Epithelial cell of esophagus (primary cell): ENCODE data around the gene TUBG2.
"Not testable (repeated sequence)": the region's sequence is repeated elsewhere in the genome, so short reads cannot be mapped to it uniquely, and the experiment has no call there.

Experiments used
- DNase-seq: peaks from one replicate; pipeline ENCODE4 v3.0.0; 2010; ENCODE audit warnings: low read depth
- H3K4me3 ChIP-seq: 2 replicates; pipeline ENCODE4 v1.5.1; 2011; ENCODE audit warnings: mild to moderate bottlenecking, low read length, control low read depth
- CTCF ChIP-seq: IDR thresholded peaks from 2 replicates; pipeline ENCODE4 v1.5.1; 2011; ENCODE audit warnings: low read depth, mild to moderate bottlenecking, low read length, control low read depth, inconsistent platforms; ENCODE audit not compliant: insufficient read depth; ENCODE audit errors: missing control alignments

Gene TUBG2

GRCh38 chr17:42623271-42623670, 35.8 kb upstream of the TUBG2 start:
- TF ChIP-seq CTCF = no peak
- H3K4me3 ChIP-seq = no peak overlapping the region
- no peak for DNase-seq

- H3K4me3 ChIP-seq = no peak overlapping the region
- TF ChIP-seq CTCF = peak; percentile 16
- DNase-seq = peak; percentile 85
Measured at GRCh38 chr17:42623732-42624596, 35.1 kb upstream of the TUBG2 start.

GRCh38 chr17:42627032-42627764, 31.9 kb upstream of the TUBG2 start:
- DNase-seq, H3K4me3 ChIP-seq: not testable (repeated sequence)

- H3K4me3 ChIP-seq = no peak overlapping the region
- DNase-seq = peak; percentile 97
- no peak for TF ChIP-seq CTCF
Measured at GRCh38 chr17:42629411-42630009, 29.6 kb upstream of the TUBG2 start.

GRCh38 chr17:42632949-42633444, 26.1 kb upstream of the TUBG2 start:
- peak; percentile 80 for DNase-seq
- TF ChIP-seq CTCF = no peak
- H3K4me3 ChIP-seq = no peak overlapping the region

GRCh38 chr17:42639525-42640113, 19.5 kb upstream of the TUBG2 start:
- no peak for TF ChIP-seq CTCF
- no peak overlapping the region for H3K4me3 ChIP-seq
- DNase-seq = no peak

GRCh38 chr17:42640121-42640520, 19.0 kb upstream of the TUBG2 start:
- TF ChIP-seq CTCF = no peak
- H3K4me3 ChIP-seq = no peak overlapping the region
- DNase-seq = no peak
